SH-SY5Y (cell line): ENCODE measurements around the gene NR2E1.

ENCODE experiments used
- GATA2 ChIP-seq: IDR thresholded peaks from 2 replicates; pipeline ENCODE4 v1.6.1; 2011; ENCODE audit warnings: mild to moderate bottlenecking, low read depth, low read length
- GATA3 ChIP-seq: IDR thresholded peaks from 2 replicates; pipeline ENCODE4 v1.6.1; 2011; ENCODE audit warnings: low read depth, mild to moderate bottlenecking, low read length, moderate library complexity

NR2E1 gene

DNA sequence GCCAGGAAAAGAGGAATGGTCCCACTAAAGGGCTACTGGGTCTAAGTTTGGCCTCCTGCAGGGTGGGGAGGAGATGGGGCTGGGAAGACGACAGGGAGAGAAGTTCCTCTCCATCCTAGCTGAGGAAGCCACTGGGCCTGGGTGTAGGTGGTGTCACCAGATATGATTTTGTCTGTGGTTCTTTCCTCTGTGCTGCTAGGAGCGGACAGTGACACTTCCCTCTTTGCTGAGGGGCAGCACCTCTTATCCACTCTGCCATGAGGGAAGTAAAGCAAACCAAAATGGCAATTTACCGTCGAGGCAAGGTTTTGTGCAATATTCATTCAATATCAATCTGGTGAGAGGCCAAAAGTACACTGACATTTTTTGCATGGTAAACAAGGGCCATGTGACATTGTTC, 33.0 kb upstream of the NR2E1 start:
- TF ChIP-seq GATA2: no peak
- no peak for TF ChIP-seq GATA3

DNA sequence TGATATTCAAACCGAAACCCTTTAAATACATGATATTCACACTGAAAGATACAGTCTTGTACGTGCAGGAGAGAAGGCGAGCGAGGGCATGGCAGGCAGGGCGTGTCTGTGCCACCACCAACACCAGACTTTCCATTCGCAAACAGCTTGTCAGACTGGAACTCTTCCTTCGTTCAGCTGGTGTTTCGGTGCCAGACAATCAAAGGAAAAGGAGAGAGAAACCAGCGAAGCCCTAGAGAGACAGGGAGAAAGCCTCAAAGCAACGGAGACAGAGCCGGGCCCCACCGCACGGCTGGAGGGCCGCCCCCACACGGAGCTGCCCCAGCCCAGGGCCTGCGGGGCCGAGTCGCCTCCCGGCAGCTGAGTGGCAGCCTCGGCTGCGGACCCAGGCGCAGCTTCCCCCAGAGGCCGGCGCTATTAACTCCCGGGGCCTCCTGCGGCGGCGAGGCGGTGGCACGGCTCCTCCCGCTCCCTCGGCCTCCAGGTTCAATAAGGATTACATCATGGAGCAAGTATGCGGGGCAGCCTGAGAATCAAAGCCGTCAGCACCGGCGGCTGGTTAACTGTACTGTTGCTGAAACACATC, 32.1 kb upstream of the NR2E1 start:
- TF ChIP-seq GATA2 (no peak), GATA3 (no peak)

DNA sequence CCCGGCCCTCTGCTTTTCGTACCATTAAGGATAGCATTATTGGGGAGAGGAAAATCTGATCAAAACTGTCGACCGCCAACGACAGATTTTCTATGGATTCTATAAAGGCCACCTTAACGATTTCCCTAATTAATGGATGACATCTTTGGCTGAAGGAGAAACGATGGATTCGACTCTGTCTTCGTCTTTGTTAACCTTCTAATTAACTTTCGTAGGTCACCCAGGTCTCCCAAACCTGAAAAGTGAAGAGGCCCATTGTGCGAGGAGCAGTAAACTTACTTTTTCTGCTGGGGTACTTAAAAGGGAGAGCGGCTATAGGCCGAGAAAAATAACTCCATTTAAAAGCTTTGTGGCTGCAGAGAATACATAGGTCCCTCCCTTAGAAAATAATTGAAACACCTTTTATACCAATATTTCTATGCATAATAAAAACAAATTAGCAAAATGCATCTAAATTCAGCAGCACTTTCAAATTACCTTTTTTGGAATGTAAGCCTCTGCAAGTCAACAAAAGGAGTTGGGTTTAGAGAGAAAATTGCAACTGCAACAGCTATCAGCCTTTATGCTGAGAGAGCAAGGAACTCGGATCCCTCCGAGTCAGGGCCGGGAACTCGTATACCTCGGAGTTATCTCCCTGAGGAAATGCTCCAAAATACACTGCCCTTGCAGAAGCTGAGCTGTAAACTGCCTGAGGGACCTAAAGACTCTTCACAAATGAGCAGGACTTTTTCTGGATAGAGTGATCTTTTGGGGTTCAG, 31.4 kb upstream of the NR2E1 start:
- TF ChIP-seq GATA2 (no peak), GATA3 (no peak)

DNA sequence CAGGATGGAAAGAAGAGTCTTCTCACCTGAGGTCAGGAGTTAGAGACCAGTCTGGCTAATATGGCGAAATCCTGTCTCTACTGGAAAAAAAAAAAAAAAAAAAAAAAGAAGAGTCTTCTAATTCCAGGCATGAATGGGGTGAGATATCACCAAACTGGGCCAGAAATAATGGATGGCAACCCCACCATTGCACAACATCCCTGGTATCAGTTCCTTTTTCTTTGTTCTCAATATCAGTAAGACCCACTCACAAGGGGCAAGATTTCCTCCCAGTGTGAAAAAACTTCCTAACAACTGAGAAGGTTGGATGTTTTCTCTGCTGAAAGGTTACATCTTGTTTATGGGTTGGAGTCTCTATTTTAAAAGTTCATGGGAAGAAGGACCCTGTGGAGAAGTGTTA, 23.6 kb upstream of the NR2E1 start:
- no peak for TF ChIP-seq GATA3
- TF ChIP-seq GATA2: no peak

- TF ChIP-seq GATA3: no peak
- no peak for TF ChIP-seq GATA2
Observed at GRCh38 chr6:108145639-108146038, 20.2 kb upstream of the NR2E1 start.

- TF ChIP-seq GATA2 (no peak), GATA3 (no peak)
Observed at GRCh38 chr6:108152446-108152845, 13.4 kb upstream of the NR2E1 start.

DNA sequence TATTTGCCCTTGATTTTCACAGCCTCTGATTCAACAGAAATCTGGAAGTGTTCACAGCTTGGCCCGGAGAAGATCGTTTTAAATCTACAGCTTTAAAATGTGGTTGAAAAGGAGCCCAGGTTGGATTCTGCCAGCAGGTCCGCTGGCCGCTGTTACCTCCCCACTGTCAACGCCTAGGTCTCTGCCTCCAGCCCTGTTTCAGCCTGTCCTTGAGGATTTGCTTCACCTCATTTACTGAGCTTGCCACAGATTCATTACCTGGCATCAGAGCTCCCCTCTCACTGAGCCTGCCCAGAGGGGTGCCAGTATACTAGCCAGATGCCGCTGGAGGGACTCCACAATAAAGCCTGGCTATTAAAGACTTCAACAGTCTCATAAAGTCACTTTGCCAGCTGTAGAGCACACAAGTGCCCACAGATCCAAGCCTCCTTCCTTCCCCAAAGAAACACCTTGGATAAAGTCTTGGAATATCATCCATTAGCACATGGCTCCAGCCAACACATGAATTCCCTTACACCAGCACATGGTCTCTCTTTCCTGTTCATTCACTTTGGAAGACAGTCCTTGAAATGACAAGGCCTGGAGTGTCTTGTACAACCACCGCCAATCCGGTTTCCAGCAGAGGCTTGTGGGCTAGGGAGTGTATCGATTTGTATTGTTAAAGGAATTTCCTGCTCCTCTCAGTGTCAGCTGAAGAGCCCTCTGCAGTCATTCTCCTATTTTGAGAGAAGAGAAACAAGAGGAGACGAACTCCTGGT, 9.5 kb upstream of the NR2E1 start:
- no peak for TF ChIP-seq GATA3

GRCh38 chr6:108156938-108157233, 8.9 kb upstream of the NR2E1 start:
- TF ChIP-seq GATA2 (no peak), GATA3 (no peak)

- TF ChIP-seq GATA3 (no peak), GATA2 (no peak)
Observed at GRCh38 chr6:108157234-108157980, 8.4 kb upstream of the NR2E1 start.

- TF ChIP-seq GATA2 (no peak), GATA3 (no peak)
Observed at GRCh38 chr6:108157981-108158525, 7.8 kb upstream of the NR2E1 start.

DNA sequence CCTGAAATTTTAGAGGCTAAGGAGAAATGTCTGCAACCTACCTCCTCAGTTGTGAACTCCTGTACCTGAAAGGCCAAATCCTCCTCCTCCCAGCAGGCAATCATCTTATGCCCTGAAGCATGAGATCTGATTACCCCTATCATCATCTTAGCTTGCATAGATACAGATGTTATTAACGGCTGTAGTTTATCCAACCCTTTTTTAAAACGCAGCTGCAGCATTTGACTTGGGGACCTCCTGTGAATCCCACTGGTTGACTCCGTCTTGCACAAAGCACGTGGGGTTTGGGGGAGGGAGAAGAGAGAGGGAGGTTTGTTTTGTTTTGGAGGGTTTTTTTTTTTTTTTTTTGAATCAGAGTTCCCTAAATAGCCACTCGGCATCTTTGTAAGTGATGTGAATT, 5.8 kb upstream of the NR2E1 start:
- no peak for TF ChIP-seq GATA3
- TF ChIP-seq GATA2: no peak

- TF ChIP-seq GATA2 (no peak), GATA3 (no peak)
Observed at GRCh38 chr6:108161724-108162282, 4.0 kb upstream of the NR2E1 start.

DNA sequence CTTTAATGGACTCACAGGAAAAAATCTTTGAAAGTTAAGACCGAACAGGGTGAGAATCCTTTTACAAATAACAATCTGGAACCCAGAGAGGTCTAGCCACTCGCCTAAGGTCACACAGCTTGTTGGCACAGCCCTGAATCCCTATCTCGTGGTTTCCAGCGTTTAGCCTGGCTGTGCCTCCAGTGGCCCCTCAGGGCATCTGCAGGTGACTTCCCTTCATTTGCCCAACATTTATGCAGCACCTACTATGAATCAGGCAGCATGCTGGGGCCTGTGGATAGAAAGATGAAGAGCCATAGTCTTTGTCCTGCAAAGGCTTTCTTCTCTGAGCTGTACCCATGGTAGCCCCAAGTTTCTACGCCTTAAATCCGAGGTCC, 2.6 kb upstream of the NR2E1 start:
- TF ChIP-seq GATA2 (no peak), GATA3 (no peak)
